NCI-H510A (cell line): ENCODE results near the gene NAT9.

Experiments
- DNase-seq: peaks from one replicate; lab custom pipeline; 2025; lab: John Stamatoyannopoulos, UW

NAT9 gene

DNA sequence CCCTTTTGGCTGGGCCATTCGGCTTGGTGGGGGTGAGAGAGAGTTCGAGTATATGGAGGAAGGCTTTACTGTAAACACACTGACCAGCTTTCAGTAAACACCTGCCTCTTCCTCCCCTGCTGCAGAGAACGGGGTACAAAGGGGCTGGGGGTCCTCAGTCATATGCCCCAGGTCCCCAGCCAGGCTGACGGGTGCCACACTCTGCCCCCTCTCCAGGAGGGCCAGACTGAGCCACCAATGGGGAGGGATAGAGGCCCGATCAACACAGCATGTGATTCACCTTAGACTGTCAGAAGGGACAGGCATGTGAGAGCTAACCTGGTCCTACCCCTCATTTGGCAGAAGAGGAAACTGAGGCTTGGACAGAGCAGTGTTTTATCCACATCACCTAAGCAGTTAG lies 14.7 kb downstream of the NAT9 start:
- no peak for DNase-seq

DNA sequence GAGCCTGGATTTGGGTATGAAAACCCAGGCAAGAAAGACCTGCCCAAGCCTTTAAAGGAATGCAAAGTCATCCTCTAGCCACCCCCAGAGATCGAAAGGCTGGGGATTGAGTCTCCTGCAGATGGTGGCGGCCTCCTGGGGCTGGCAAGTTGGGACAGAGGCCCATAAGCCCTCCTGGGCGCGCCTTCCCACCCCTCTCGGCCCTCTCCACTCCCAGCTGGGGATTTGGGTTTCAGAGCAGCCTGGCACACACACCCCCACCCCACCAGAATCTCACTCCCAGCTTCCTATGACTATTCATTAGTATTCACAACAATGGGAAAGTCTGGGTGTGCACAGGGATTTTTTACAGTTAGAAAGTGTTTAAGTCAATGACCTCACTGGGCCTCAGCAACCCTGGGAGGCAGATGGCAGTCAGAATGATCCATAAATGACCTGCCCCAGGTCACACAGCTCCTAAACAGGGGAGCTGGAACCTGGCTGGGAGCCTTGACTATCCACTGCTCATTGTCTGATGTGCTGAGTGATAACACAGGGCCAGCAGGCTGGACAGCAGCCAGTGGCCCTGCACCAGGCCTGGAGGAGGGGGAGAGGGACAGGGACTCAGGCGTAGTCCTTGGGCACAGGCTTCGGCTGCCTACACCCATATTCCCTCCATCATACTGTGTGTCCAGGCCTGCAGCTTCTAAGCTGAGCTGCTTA lies 15.6 kb downstream of the NAT9 start:
- DNase-seq, result no peak

DNA sequence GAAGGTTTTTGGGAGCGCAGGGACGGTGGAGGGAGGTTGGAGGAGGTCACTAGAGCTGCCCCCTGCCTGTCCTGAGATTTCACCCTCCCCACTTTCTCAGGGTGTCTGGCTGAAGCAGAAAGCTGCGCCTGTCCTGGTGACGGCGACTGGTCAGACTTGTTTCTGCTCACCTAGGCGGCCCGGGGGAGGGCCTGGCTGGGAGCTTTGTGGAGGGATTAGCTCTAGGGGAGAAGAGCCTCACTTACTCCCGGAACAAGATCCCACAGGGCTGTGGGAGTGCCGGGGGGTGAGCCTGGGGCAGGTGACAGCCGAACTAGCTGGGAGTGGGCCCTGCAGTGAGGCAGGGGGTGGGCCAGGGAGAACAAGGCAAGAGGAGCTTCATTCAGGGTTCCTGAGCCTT lies 16.2 kb downstream of the NAT9 start:
- DNase-seq, result peak; percentile 61

DNA sequence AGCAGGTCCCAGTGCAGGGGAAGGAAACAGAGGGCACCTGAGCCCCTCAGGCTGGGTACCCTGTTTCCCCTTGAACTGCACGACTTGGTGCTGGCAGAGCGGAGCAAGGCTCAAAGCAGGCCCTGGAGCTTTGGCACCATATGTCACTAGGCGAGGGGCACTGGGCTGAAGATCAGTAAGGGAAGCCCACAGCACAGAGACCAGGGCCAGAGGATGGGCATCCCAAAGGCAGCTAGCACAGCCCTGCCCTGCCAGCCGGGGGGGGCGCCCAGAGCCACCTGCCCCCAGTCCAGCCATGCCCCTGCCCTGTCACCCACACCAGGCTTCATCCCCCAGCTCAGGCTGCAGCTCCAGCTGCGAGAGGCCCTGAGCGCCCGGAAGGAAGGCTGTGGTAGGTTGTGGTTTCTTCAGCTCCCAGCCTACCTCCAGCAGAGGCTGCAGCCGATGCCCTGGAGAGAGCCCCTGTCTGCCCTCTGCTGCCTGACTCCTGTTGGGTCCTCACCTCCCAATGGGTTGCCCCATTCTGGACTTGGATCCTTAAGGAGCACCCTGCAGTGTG lies 16.8 kb downstream of the NAT9 start:
- DNase-seq, result no peak

DNA sequence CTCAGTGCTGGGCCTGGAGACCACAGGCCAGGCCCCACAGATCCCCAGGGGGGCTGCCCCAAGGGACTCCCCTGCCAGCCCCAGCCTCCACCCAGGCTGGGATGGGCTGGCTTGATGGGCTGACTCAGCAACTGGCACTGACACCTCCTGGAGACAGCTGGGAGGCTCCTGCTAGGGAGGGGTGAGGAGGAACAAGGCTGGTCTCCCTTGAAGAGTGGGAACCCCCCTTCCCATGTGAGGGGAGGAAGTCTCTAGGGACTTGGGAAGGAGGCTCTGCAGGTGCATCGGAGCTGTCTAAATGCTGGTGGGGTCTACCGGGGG lies 17.3 kb downstream of the NAT9 start:
- no peak for DNase-seq

DNA sequence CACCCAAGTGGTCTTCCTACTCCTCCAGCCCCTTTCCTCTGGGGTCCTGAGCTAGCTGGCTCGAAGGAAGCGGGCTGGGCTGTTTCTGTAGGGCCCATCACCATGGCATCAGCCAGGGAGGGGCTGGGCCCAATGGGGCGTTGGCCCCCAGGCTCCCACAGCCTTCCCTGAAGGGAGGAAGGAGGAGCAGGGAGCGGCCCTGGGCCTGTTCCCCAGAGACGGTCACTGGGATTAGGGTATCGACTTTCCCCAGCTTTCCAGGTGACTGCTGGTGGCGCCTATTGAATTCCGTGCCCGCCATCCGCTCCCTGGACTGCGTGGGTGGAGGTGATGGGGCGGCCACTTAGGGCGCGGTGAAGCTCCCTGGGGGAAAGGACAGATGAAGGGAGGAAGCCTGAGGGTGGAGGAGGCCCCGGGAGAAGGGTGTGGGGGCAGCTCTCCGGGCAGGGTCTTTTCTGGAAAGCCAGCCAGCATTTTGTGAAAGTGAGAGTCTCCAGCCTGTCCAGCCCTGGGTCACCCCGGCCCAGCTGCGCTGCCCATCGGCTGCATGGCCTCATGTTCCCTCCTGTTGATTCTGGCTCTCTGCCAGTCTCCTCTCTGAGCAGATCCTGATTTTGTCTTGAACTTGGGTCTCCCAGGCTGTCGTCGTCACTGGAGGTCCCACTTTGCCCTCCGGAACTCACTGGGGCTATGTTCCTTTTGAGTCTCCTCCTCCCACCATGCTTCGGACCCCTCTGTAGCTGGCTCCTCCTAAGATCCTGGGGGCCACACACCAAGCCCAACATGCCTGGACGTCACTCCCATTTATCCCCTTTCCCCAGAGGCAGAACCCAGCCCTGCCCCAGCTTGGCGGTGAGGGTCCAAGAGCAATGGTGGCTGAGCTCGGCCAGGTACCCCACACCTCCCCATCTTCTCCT lies 18.0 kb downstream of the NAT9 start:
- no peak for DNase-seq

DNA sequence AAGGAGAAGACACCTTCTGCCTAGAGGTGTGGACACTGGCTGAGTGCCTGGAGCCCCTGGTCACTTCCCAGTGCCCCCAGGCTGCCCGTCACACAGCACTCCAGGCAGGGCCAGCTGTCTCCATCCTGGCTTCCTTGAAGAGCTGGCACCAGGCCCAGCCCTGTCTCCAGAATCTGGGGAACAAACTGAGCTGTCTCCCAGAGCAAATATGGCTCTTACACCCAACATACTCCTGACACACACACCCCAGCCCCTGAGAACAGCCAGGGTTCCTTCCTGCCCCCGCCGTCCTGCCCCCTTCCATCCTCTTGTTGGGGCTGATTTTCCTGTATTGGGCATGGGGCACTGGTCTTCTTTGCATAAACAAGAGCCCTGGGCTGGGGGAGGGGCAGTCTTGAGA lies 18.6 kb downstream of the NAT9 start:
- no peak for DNase-seq

DNA sequence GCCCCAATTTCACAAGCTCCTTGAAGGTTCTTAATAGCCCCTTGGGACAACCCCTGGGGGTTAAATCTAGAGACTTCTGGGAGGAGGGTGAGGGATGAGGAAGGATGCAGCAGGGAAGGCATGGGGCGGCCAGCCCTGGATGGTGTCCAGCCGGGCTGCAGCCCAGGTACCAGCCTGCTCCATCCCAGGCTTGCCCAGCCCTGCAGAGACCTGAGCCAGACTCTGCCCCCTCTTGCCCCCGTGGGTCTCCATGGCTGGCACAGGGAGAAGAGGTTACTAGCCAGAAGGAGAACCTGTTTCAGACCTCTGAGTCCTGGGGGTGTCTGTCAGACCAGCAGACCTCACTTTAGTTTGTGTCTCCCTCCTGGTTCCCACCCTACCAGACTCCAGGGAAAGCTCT lies 19.3 kb downstream of the NAT9 start:
- no peak for DNase-seq

DNA sequence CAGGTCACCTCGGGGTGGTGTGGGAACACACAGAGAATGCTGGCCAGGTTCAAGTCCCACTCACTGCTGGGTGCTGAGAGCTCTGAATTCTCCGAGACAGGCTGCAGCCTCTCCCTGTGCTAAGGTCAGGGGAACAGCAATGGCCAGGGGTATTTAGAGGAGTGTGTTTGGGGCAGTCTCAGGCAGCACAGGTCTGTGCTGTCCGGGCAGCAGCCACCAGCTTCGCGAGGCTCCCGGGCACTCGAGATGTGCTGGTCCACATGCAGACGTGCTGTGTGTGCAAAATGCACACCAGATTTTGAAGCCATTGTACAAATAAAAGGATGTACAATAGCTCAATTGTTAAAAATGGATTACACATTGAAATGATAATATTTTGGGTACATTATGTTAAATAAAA lies 20.6 kb downstream of the NAT9 start:
- DNase-seq, result no peak

DNA sequence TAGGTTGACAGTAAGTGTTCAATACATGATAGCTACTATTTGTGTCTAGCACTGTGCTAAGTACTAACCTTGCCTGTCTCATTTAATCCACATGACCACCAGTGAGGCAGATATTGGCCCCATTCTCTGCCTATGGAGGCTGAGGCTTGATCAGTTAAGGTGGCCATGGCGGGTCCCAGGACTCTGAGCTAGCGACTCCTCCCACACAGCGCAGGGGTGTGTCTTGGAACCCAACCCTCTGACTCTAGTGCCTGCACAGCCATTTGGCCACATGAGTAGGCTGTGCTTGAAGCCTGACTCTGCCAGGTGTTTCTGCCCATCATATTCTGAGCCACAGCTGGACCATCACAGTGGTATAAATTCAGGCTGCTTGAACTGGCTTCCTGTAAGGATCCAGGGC lies 21.3 kb downstream of the NAT9 start:
- no peak for DNase-seq

DNA sequence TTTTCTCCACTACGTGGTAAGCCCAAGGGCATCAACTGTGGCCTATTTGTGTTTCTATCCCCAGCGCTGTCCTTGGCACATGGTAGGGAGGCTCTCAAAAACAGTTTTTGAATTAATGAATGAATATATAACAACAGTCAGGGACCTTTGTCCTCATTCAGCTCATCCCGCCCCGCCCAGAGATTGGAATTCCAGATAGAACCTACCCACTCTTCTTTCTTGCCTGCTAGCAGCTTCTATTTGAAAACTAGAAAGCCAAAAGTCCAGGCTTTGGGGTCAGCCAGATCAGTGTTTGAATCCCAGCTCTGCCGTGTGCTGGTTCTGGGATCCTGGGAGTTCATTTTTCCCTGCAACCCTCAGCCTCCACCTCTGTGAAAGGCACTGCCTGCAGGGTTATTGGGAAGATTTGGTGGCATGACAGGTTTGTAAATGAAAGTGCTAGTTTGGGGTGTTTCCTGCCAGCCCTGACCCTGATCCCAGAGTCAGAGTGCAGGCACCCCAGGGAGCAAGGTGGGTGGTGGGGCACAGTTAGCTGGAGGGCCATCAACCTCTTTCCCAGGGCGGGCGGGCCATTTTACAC lies 23.2 kb downstream of the NAT9 start:
- DNase-seq, result no peak

DNA sequence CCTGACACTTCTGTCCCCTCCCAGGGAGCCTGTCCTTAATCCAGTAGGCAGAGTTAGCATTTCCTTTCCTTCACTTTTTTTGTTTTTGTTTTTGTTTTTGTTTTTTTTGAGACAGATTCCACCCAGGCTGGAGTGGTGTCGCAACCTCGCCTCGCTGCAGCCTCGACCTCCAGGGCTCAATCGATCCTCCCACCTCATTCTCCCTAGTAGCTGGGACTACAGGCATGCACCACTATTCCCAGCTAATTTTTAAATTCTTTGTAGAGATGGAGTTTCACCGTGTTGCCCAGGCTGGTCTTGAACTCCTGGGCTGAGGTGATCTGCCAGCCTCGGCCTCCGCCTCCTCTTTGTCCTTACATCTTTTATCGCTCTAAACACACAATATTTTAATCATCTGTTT lies 23.7 kb downstream of the NAT9 start:
- no peak for DNase-seq

DNA sequence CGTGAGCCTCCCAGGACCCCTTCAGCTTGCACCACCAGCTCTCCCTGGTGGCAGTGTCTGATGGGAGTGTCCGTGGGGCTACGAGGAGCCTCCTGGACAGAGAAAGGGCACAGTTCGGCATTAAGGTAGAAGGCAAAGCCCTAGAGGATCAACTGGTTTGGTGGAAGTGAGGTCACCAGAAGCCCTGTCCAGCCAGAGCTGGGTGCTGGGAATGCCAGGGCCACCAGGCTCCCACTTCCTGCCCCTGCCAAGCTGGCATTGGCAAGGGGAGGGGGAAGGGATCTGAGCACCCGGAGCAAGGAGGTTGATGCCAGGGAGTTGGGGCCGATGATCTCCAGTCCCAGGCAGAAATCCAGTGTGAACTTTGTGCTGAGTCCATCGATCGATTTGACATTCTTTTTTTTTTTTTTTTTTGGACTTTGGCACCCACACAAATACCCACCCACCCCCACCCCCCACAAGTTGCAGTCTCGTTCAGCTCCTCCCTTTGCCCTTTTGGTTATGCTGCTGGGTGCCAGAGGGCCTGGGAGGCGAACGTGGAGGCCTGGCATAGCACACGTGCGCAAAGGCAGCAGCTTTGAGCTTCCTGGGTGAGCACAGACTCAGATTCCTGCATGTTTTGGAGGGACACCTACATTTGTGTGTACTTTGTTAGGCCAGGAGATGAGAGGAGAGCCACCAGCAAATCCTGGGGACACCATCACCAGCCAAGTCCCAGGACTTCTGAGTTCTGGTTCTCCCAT lies 25.6 kb downstream of the NAT9 start:
- DNase-seq, result no peak

DNA sequence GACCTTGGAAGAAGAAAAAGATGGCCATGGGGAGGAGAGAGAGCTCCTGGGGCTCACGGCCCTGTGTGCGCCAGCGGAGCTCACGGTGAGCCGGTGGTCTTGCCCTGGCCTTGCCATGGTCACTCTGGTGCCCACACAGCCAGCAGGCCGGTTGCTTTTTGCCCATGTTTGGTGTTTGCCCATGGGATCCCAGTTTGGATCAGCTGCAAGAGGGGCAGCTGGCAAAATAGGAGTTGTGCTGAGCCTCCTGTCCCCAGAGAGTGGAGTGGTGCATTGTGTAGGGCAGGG lies 26.2 kb downstream of the NAT9 start:
- no peak for DNase-seq

DNA sequence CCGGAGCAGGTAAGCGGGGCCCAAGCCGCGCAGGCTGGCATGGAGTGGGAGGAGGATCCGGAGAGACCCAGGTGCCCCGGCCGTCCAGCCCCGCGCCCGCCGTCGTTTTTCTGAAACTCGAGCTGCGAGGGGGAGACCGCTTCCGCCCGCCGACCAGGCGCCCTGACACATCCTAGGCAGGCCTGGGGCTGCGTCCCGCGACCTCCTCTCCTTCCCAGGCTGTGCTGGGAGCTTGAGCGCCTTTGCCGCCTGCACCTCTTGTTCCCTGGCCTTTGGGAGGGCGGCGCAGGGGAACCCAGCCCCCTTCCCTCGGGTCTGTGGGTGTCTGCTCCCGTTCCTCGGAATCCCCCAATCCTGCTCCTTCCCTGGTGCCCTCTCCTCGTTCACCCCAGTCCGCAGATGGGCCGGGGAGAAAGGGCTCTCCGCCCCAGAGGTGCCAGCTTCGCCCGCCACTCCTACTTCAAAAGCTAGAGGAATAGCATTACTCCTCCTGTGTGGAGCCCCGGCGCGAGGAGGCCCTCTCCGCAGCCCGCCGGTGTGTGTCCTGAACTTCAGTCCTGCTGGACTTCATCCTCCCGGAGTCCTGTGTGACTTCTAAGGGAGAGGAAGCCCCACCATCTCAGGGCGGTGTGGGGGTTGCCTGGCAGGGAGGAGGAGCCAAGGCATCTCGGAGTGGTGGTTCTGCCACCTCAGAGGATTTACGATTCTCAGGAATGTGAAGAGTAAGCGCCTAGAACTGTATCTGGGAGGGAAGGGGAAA lies 26.7 kb downstream of the NAT9 start:
- no peak for DNase-seq

DNA sequence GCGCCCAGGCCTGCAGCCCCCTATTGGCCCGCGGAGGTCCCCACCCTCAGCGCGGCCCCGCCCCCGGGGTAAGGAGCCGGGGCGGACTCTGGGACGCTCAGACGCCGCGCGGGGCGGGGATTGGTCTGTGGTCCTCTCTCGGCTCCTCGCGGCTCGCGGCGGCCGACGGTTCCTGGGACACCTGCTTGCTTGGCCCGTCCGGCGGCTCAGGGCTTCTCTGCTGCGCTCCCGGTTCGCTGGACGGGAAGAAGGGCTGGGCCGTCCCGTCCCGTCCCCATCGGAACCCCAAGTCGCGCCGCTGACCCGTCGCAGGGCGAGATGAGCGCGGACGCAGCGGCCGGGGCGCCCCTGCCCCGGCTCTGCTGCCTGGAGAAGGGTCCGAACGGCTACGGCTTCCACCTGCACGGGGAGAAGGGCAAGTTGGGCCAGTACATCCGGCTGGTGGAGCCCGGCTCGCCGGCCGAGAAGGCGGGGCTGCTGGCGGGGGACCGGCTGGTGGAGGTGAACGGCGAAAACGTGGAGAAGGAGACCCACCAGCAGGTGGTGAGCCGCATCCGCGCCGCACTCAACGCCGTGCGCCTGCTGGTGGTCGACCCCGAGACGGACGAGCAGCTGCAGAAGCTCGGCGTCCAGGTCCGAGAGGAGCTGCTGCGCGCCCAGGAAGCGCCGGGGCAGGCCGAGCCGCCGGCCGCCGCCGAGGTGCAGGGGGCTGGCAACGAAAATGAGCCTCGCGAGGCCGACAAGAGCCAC lies 27.4 kb downstream of the NAT9 start, which contains the start of gene NHERF1:
NHERF1 (plus strand) TSS at position 100 of the 750 bp plus-strand sequence; CDS start at position 319, 219 bp downstream.
- DNase-seq, result peak; percentile 82

DNA sequence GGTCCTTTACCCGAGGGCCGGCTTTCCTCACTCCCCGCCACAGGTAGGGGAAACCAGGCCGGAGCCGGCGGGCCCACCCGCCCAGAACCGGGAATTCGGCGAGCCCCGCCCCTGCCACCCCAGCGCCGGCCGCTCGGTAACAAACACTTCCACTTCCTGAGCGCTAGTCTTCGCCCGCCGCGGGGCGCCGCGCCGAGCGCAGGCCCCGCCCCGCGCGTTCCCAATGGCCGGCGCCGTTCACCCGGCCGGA lies 27.9 kb downstream of the NAT9 start:
- DNase-seq, result no peak

DNA sequence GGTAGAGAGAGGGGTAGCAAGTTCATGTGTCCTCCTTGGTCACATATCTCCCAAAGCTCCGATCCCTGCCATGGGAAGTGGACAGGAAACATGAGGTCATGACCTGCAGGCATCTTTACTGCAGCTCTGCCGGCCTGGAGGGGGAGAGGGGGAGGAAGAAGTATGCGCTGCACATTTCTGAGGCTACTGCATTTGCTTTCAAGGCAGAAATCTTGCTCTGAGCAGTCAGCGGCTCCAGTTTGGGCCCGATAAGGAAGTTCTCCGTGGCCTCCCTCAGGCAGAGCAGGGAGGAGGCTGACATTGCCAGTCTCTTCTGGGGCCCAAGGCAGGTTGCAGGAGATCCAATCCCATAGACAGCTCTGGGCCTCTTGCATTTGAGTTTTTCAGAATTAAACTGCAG lies 29.2 kb downstream of the NAT9 start:
- no peak for DNase-seq

DNA sequence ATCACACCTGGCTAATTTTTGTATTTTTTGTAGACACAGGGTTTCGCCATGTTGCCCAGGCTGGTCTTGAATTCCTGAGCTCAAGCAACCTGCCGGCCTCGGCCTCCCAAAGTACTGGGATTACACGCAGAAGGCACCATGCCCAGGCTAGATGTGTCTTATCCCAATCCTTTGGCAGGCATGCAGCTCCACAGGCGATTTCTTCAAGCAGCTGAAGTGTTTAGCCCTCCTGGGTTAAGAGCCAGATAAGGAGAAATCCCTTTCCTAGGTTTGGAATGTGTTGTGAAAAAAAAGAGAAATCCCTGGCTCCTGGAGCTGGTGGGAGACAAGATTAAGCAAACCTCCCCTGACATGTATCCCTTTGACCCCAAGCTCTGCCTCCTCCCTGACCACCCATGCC lies 29.8 kb downstream of the NAT9 start:
- no peak for DNase-seq

DNA sequence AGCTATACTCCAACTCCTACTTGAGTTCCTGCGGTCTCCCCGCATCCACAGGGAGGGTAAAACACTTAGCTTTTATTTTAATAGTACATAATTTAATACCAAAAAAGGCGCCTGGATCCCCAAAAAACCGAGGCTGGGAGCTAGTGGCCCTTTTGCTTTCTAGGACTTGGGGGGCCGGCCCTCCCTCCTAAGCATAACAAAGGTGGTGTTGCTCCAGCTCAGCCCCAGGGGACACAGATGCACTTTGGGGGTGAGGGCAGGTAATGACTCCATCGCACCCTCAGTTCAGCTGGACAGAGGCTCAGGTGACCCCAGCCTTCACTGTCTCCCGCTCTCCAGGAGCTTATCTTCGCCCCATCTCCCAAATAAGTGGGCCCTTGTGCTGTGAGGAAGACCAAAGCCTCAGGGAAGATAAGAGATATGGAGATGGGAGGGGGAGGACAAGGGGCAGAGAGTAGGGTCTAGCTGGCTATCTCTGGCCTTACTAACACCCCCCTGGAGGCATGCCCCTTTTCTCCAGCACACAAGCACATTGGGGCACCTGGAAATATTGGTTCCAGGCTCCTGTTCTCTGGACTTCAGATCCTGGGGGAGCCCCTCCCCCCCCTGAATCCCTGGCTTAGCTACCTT lies 30.5 kb downstream of the NAT9 start:
- no peak for DNase-seq
